CD14-positive monocyte (primary cell): Measurements from ENCODE around the gene WDR6. TPM values are rescaled to one million over a fixed set of nuclear protein-coding genes. Genes with fewer than 3 reads are reported as not detected.

Experiments
- DNase-seq, 3 donors: peaks; one replicate each; pipeline ENCODE4 v3.0.0-alpha.2; 2011 to 2022
- H2AFZ ChIP-seq: 2 replicates; pipeline ENCODE4 v1.6.0; 2012; ENCODE audit warnings: mild to moderate bottlenecking, low read depth, low read length, inconsistent platforms; ENCODE audit not compliant: insufficient read depth, poor library complexity, severe bottlenecking
- H3K27ac ChIP-seq, 2 donors: 1 replicate in 1 of 2; 2 replicates in 1 of 2; pipeline ENCODE4 v1.5.1; 2012 to 2013; ENCODE audit warnings: low read length in 2 of 2, control low read depth in 1 of 2, inconsistent platforms in 1 of 2, low read depth in 1 of 2, mild to moderate bottlenecking in 1 of 2
- H3K27me3 ChIP-seq, 2 donors: one replicate each; pipeline versions ENCODE4 v1.6.0 to v1.6.1; 2011 to 2013; ENCODE audit warnings: low read length in 2 of 2; ENCODE audit not compliant: control insufficient read depth in 2 of 2, insufficient read depth in 2 of 2
- H3K36me3 ChIP-seq, 2 donors: replicated peaks in 1 of 2; 1 replicate in 1 of 2; 2 replicates in 1 of 2; pipeline versions ENCODE4 v1.5.1 to v1.6.1; 2012 to 2013; ENCODE audit warnings: low read length in 2 of 2, control low read depth in 1 of 2, inconsistent platforms in 1 of 2, mild to moderate bottlenecking in 1 of 2; ENCODE audit not compliant: insufficient read depth in 2 of 2, control insufficient read depth in 1 of 2
- H3K4me1 ChIP-seq, 2 donors: 1 replicate in 1 of 2; 2 replicates in 1 of 2; pipeline versions ENCODE4 v1.5.1 to v1.6.1; 2012 to 2013; ENCODE audit warnings: low read length in 2 of 2, control low read depth in 1 of 2, inconsistent platforms in 1 of 2, mild to moderate bottlenecking in 1 of 2, moderate library complexity in 1 of 2; ENCODE audit not compliant: insufficient read depth in 2 of 2, control insufficient read depth in 1 of 2
- H3K4me2 ChIP-seq: replicated peaks from 2 replicates; pipeline ENCODE3; 2012; ENCODE audit warnings: low read length, moderate library complexity, mild to moderate bottlenecking; ENCODE audit not compliant: poor library complexity, severe bottlenecking; ENCODE audit errors: extremely low read depth
- H3K4me3 ChIP-seq, 3 experiments: fragments of 200-600 bp in 1 of 3; sonication (generic) in 1 of 3; replicated peaks in 1 of 3; 1 replicate in 2 of 3; 2 replicates in 1 of 3; pipeline ENCODE4 v1.5.1; 2011 to 2013; ENCODE audit warnings: low read length in 3 of 3, mild to moderate bottlenecking in 3 of 3, control low read depth in 2 of 3, low read depth in 2 of 3, inconsistent platforms in 1 of 3, moderate library complexity in 1 of 3
- H3K79me2 ChIP-seq: 2 replicates; pipeline ENCODE4 v1.6.0; 2012; ENCODE audit warnings: mild to moderate bottlenecking, control low read depth, inconsistent platforms, low read length, moderate library complexity; ENCODE audit not compliant: insufficient read depth
- H3K9ac ChIP-seq: 2 replicates; pipeline ENCODE4 v1.6.0; 2017; ENCODE audit warnings: low read length, mild to moderate bottlenecking; ENCODE audit not compliant: insufficient read depth, poor library complexity, severe bottlenecking
- H3K9me3 ChIP-seq, 2 donors: replicated peaks in 1 of 2; 1 replicate in 1 of 2; 2 replicates in 1 of 2; pipeline versions ENCODE4 v1.5.1 to v1.6.1; 2012 to 2013; ENCODE audit warnings: low read length in 2 of 2, control low read depth in 1 of 2; ENCODE audit not compliant: control insufficient read depth in 1 of 2, insufficient read depth in 1 of 2
- H4K20me1 ChIP-seq: 2 replicates; pipeline ENCODE4 v1.6.0; 2012; ENCODE audit warnings: mild to moderate bottlenecking, low read length, control low read depth, moderate library complexity; ENCODE audit not compliant: insufficient read depth
- H3K27ac Mint-ChIP-seq, 7 donors: one replicate each; pipeline ENCODE4 v1.8.0; 2020; ENCODE audit warnings: mild to moderate bottlenecking in 7 of 7, mixed read lengths in 7 of 7, moderate library complexity in 6 of 7, inconsistent platforms in 2 of 7
- H3K27me3 Mint-ChIP-seq, 3 donors: one replicate each; pipeline ENCODE4 v1.8.0; 2021 to 2022; ENCODE audit warnings: low read depth in 3 of 3, mild to moderate bottlenecking in 3 of 3, mixed read lengths in 3 of 3, moderate library complexity in 3 of 3, inconsistent platforms in 1 of 3
- H3K36me3 Mint-ChIP-seq, 2 donors: one replicate each; pipeline ENCODE4 v1.8.0; 2020; ENCODE audit warnings: mixed read lengths in 2 of 2, inconsistent platforms in 1 of 2, mild to moderate bottlenecking in 1 of 2
- H3K4me1 Mint-ChIP-seq: one replicate; pipeline ENCODE4 v1.8.0; 2020; ENCODE audit warnings: mild to moderate bottlenecking, mixed read lengths
- H3K4me3 Mint-ChIP-seq, 2 donors: one replicate each; pipeline ENCODE4 v1.8.0; 2020; ENCODE audit warnings: mild to moderate bottlenecking in 2 of 2, mixed read lengths in 2 of 2, moderate library complexity in 1 of 2
- H3K9me3 Mint-ChIP-seq, 7 donors: one replicate each; pipeline ENCODE4 v1.8.0; 2020 to 2022; ENCODE audit warnings: mixed read lengths in 7 of 7, mild to moderate bottlenecking in 6 of 7, moderate library complexity in 6 of 7, inconsistent platforms in 2 of 7
- CTCF ChIP-seq: fragments of 200-600 bp; IDR thresholded peaks from one replicate; pipeline ENCODE4 v1.8.0; 2022; ENCODE audit warnings: antibody characterized with exemption, mild to moderate bottlenecking
- WGBS: methylation state at CpG from one replicate; pipeline ENCODE4 v1.1.5; 2013; ENCODE audit warnings: missing lambda C conversion rate; ENCODE audit not compliant: insufficient coverage; 5-methylcytosine and 5-hydroxymethylcytosine counted together
- intact Hi-C, 2 donors: fragments of 100-400 bp; cut with micrococcal nuclease; formaldehyde crosslinking; loops; one replicate each; pipeline versions ENCODE4 v1.15.0 to v1.15.1; 2023
- polyA plus RNA-seq, 3 donors: library from polyadenylated mRNA; depleted of rRNA in 1 of 3; unstranded in 2 of 3; stranded (reverse) in 1 of 3; fragments of 300-500 nt in 2 of 3; fragments of >200 nt in 1 of 3; fragmentation: Illumina TruSeq in 2 of 3; gene quantifications; 1 replicate in 2 of 3; 2 replicates in 1 of 3; pipeline ENCODE4 v1.2.3, GENCODE V29; 2012 to 2021

Gene WDR6
- polyA plus RNA-seq, 3 donors: 30.6 to 103 (median 46.3) TPM

- H3K4me1 ChIP-seq: peaks cover 21 to 27% of the 10 kb centered on the region in 2 donors
- peak overlapping the region; percentile 83 to 96 (median 96) for H3K4me3 ChIP-seq
- peaks cover 0 to 1% (median 0%) of the 10 kb centered on the region in 3 donors for H3K27me3 Mint-ChIP-seq
- H3K27ac ChIP-seq: peak overlapping the region; percentile 63 to 75
- peaks cover 33% of the 10 kb centered on the region for H3K4me1 Mint-ChIP-seq
- TF ChIP-seq CTCF: no peak
- no peak for DNase-seq
- peaks cover 16 to 29% of the 10 kb centered on the region in 2 donors for H3K36me3 Mint-ChIP-seq
- peak overlapping the region; percentile 93 to 95 for H3K4me3 Mint-ChIP-seq
- peak overlapping the region; percentile 99 for H3K4me2 ChIP-seq
- no peaks in the 10 kb centered on the region for H3K27me3 ChIP-seq
- no peaks in the 10 kb centered on the region for H3K9me3 ChIP-seq
- peak overlapping the region; percentile 82 for H3K9ac ChIP-seq
- peaks cover 21 to 30% of the 10 kb centered on the region in 2 donors for H3K36me3 ChIP-seq
- peak overlapping the region; percentile 100 for H2AFZ ChIP-seq
- no peaks in the 10 kb centered on the region for H4K20me1 ChIP-seq
- H3K9me3 Mint-ChIP-seq: no peaks in the 10 kb centered on the region
- intact Hi-C loops: loop anchor here (2.0 to 10.0 kb wide), 5 partner anchors 18 to 168 kb away; partner anchors contain the start of genes LAMB2 (in 1 of the 2), NDUFAF3 (in 1 of the 2), QRICH1 (in 1 of the 2) and WDR6 (in 1 of the 2)
- WGBS: 2% methylated on average over 18 of the region's 21 CpGs
- H3K79me2 ChIP-seq: peaks cover 23% of the 10 kb centered on the region
- H3K27ac Mint-ChIP-seq: peak overlapping the region; percentile 82 to 94 (median 91)
Measured at GRCh38 chr3:48989126-48989795, 17.9 kb upstream of the WDR6 start.

GRCh38 chr3:48989796-48990635, 17.2 kb upstream of the WDR6 start, which contains the start of gene P4HTM:
P4HTM (plus strand) TSS chr3:48990241; CDS start chr3:48990257, 16 bp downstream.
- Histone ChIP-seq H2AFZ (peak within 1 kb of the TSS; percentile 100), H3K27me3 (no peaks in the 10 kb centered on the region), H3K4me3 (peak within 1 kb of the TSS; percentile 83 to 96 (median 96)), H3K36me3 (peaks cover 16 to 30% of the 10 kb centered on the region in 2 donors), H4K20me1 (no peaks in the 10 kb centered on the region), H3K79me2 (peaks cover 23% of the 10 kb centered on the region), H3K4me2 (peak within 1 kb of the TSS; percentile 99), H3K27ac (peak within 1 kb of the TSS; percentile 63 to 75), H3K4me1 (peaks cover 21 to 27% of the 10 kb centered on the region in 2 donors), H3K9ac (peak within 1 kb of the TSS; percentile 82), H3K9me3 (no peaks in the 10 kb centered on the region)
- Mint-ChIP-seq H3K27me3 (no peaks in the 10 kb centered on the region), H3K27ac (peak within 1 kb of the TSS; percentile 82 to 94 (median 91)), H3K4me3 (peak within 1 kb of the TSS; percentile 93 to 95), H3K9me3 (no peaks in the 10 kb centered on the region), H3K36me3 (peaks cover 17 to 29% of the 10 kb centered on the region in 2 donors), H3K4me1 (peaks cover 27% of the 10 kb centered on the region)
- under 1% methylated on average over 91 of the region's 91 CpGs for WGBS
- peak; percentile 57 to 74 (median 57) for DNase-seq
- intact Hi-C loops: loop anchor here (2.0 to 10.0 kb wide), 6 partner anchors 17 to 167 kb away; partner anchors contain the start of genes LAMB2 (in 1 of the 2), NDUFAF3 (in 1 of the 2), QRICH1 (in 1 of the 2) and WDR6 (in 1 of the 2)
- TF ChIP-seq CTCF: peak; percentile 22
